Measurements from ENCODE around the gene AMOTL1.
"Not testable (repeated sequence)": the region's sequence is repeated elsewhere in the genome, so short reads cannot be mapped to it uniquely, and the experiment has no call there.

Gene AMOTL1

DNA sequence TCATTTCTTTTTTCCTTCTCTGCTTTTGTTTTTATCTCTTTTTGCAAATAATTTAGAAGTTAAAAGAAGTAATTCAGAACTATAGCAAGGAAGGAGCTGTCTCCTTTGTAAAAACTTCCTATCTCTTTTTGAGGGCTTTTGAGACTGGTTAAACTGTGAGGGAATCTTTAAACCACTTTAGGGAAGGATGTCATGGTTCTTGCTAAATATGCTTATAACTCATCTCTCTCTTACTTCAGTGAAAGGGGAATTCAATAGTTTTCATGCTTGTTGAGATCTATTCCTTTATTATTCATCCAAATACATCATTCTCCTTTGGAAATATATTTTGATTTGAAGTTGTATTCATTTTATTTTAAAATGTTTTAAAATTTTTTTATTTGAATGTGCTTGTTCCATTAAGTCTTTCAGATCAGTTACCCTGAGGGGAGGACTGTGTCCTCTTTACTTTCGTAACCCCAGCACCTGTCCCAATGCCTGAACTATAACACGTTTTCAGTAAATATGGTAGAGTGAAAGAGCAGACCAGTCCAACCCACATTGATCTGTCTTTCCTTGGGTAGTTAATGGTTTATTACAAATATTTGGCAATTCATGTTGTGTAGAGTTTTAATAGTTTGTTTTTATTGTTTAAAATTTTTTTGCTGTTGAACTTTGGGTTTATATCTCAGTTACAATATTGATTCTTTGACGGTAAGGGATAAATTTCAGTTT is 27.5 kb downstream of the AMOTL1 start:
- no peak for DNase-seq

DNA sequence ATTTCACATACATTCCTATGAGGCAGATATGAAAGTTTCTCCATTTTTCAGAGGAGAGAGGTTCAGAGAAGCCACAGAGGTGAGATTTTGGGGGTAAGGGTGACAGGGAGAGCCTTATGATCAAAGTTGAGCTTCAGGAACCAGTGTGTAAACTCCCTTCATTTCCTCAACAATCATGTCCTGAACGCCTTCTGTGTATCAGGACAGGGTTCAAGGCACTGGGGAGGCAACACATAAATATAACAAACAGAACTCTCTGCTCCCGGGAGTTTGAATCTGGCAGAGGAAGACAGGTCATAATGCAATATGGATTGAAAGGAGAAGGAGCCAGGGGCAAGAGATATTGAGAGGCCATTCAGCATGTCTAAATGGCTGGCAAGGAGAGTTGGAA is 28.0 kb downstream of the AMOTL1 start:
- DNase-seq = no peak

DNA sequence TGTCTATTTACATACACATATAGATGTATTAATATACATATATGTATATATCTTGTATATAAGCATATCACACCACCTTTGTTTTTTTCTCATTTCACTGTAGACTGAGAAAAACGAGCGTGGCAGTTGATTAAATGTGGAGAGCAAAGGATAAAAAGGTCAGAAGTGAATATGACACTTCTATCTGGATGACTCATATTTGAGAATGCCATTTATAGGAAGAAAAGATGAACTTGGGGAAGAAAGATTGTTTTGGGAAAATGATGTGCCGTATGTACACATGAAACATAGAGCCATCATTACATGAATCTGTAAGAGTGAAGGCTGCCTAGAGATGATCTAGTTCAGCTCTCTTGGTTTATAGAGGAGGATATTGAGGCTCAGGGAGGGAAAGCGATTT is 28.7 kb downstream of the AMOTL1 start:
- no peak for DNase-seq

DNA sequence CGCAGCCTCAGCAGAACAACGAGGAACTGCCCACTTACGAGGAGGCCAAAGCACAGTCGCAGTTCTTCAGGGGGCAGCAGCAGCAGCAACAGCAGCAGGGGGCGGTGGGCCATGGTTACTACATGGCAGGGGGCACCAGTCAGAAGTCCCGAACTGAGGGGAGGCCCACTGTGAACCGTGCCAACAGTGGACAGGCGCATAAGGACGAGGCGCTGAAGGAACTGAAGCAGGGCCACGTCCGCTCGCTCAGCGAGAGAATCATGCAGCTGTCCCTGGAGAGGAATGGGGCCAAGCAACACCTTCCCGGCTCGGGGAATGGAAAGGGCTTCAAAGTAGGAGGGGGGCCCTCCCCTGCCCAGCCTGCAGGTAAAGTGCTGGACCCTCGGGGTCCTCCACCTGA is 31.6 kb downstream of the AMOTL1 start:
- DNase-seq = no peak

DNA sequence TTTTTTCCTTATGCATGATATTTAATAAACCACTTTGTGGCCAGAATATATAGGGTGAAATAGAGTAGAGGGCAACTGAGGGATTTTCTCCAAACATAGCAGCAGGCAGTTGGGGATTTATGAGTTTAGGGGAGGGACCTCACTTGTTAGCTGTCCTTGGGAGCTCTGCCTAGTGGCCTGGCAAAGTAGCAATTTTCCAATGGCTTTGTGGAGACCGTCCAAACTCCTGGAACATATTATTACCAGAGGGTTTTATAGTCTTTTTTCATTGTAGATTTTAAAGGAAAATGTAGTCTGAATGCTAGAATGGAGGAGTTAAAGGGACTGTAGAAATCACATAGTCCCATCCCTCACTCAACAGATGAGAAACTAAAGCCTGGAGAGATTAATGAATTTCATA is 32.3 kb downstream of the AMOTL1 start:
- no peak for DNase-seq

DNA sequence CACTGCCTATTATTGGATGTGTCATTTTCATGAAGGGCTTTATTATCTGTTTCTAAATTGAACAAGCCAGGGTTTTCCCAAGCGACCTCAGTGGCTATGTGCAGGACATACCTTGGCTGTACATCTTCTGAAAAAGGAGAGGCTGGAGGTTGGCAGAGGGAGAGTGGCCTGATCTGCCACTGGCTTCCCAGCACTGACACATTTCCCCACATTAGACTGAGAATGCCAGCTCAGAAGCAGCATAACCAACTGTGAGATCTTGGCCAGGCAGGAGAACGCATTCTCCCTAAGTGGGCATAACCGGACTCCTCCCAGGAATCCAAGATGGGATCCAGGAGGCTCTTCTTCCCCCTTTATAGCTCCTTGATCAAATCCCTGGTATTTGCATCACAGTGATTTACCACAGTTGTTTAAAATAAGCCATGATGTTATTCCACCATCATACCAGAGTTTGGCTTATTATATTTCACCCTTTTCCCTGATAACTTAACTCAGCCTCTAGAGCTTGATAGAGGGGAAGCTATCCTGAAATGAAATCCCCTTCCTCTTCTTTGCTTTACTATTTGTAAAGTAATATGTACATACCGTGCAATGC is 33.8 kb downstream of the AMOTL1 start:
- no peak for DNase-seq

DNA sequence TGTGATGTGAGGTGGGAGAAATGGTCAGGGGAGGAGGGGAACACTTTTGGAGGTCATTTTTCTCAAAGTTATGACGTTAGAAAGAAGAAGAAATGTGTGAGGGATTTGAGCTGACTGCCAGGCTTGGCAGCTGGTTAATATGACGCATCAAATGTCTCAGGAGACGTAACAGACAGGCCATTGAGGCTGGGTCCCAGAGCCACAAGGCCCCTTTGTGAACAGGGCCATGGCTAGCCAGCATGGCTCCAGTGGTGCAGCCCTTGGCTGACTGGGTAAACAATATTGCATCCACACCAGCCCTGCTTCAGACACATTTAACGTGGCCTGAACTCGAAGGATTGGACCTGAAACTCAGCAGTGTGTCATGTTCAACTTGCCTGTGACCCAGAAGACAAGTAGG is 34.3 kb downstream of the AMOTL1 start:
- DNase-seq = no peak

DNA sequence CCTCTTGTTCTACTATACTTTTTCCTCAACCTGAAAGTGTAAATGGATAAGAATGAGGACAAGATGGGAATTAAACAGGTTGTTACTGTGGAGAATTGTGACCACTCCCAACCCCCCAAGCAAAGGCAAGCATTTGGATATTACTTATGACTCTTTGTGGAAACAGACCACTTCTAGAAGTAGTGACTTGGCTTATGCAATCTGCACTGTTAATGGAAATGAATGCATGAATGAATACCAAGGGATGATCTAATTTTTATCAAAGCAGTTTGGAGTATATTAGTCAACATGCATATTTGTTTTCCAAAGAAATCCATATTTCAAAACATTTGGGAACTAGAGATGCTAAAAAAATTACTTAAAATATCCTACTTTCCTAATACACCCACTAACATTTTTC is 35.3 kb downstream of the AMOTL1 start:
- DNase-seq = no peak

GRCh38 chr11:94804874-94805273 is 36.7 kb downstream of the AMOTL1 start:
- DNase-seq = no peak

DNA sequence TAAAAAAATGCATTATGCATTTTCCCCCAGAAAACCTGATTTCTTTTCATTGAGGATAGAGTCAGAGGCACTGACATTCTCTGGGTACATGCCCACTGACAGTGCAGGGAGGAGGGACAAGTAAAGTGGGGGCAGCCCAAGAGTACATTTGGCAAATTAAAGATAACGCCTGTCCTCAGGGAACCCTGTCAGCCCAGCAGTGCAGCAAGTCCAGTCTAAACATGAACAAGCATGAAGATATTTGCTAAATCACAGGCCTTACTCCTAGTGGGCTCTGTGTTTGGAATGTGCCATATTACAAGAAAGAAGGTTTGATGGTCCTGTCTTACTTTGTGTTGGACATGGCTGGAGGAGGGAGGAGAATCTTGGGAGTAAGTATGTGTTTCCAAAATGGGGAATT is 37.9 kb downstream of the AMOTL1 start:
- DNase-seq = no peak

DNA sequence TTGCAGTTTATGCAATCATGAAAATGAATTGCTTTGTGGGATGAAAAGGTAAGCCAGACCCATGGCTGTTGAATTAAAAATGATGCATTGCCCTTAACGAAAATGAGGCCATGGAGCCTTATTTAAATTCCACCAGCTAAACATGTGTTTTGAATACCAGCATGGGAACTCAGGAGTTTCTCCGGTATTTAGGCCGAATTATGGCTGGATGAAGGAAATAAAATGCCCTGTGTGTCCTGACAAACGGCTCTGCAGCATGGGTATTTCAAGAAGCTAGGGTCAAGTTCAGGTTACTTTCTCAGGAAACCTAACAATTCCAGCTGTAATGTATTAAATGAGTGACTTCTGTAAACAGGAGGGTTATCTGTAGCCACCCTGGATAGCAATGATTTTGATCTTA is 38.3 kb downstream of the AMOTL1 start:
- DNase-seq = no peak

- no peak for DNase-seq
Observed at GRCh38 chr11:94809251-94809650, 41.1 kb downstream of the AMOTL1 start.

GRCh38 chr11:94812724-94813720 is 44.9 kb downstream of the AMOTL1 start:
- DNase-seq = not testable (repeated sequence)

DNA sequence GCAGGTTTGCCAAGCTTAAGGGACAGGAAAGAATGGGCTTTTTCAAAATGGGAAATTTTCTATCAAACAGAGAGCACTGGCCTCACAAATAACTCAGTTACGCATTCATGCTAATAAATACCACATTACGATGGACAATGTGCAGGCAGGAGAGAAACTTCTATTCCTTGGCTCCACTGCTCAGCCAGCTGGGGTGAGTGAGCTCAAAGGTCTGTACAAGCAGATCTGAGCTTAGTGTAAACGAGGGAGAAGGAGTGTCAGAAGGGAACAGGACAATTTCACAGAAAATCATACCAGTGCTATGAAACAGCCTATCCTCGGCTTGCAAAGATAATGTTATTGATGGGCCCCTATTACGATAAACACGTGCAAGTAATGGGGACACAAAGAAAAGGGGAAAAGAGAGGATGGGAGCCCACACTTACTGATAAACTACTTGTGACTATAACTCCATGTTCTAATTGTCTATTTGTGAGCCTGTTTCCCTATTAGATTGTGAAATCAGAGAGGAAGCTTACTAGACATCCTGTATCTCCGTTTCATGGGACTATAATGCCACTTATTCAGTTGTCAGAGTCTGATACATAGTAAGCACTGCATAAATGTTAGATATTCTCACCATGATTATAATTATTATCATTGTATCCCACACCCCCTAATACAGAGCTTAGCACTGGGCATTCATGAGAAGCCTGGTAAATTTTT is 46.3 kb downstream of the AMOTL1 start:
- no peak for DNase-seq

- DNase-seq = no peak
Observed at GRCh38 chr11:94815705-94816344, 47.7 kb downstream of the AMOTL1 start.

DNA sequence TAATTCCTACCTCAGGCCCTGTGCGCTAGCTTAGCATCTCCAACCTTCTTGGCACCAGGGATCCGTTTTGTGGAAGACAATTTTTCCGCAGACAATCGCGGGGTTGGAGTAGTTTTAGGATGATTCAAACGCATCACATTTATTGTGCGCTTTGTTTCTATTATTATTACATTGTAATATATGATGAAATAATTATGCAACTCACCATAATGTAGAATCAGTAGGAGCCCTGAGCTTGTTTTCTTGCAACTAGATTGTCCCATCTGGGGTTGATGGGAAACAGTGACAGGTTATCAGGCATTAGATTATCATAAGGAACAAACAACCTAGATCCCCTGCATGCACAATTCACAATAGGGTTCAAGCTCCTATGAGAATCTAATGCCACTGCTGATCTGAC is 52.3 kb downstream of the AMOTL1 start:
- DNase-seq = no peak

DNA sequence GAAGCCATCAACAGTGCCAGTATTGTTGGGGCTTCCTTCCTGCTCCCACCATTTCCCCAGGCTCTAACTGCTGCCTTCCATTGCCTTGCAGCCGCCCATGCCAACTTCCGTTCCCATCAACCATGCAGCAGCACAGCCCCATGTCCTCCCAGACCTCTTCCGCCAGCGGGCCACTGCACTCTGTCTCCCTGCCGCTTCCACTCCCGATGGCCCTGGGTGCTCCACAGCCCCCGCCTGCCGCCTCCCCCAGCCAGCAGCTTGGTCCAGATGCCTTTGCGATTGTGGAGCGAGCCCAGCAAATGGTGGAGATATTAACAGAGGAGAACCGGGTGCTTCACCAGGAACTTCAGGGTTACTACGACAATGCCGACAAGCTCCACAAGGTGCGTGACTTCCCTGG is 53.3 kb downstream of the AMOTL1 start:
- DNase-seq = no peak

DNA sequence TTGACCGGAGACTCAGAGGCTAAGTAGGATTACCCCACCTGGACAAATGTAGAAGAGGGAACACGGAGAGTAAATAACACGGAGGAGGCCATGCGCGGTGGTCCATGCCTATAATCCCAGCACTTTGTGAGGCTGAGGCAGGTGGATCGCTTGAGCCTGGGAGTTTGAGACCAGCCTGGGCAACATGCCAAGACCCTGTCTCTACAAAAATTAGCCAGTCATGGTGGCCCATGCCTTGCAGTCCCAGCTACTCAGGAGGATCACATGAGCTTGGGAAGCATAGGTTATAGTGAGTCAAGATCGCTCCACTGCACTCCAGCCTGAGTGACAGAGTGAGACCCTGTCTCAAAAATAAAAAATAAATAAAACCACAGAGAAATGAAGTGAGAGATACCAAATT is 53.9 kb downstream of the AMOTL1 start:
- DNase-seq = no peak

DNA sequence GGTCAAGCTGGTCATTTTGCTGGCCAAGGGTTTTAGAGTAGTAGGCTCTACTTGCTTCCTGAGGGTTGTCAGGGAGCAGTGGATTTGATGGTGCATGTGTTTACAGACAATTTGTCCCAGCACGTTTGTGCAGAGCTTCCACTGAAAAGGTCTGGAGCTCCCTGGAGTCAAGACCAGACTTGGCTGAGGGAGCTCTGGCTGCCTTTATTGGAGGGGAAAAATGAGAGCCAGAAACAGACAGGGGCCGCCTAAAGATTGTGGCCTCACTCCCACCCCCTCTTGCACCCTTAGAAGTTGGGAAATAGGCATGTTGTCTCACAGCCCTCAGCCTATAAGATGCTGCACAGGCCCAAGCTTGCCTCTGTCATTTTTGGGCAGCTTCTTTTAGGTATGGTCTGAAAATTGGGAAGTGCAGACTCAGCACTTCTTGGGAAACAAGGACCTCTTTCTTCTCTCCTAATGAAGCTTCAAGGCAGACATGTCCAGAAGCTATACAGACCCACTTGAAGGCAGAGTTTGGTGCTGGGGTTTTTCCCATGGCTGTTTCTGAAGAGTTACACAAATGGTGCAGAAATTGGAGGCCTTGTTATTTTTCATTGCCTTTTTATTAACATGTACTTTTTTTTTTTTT is 55.1 kb downstream of the AMOTL1 start:
- DNase-seq = no peak

DNA sequence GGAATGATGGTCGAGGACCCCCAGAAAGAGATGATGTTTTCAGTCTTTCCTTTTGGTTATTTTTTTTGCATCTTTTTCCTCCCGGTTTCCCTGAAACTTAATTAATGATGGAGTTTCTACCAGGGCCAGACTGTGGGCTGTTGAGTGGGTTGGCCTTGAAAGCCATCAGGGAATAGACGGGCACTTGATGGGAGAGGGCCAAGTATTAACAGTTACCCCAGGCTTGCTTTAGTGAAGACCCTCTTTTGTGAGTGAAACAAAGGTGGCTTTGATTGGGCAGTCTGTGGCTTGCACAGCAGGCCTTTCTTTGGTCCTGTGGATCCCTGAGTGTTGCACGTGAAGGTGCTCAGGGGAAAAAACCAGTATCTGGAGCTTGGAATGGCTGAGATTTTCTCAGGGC is 56.9 kb downstream of the AMOTL1 start:
- no peak for DNase-seq

DNA sequence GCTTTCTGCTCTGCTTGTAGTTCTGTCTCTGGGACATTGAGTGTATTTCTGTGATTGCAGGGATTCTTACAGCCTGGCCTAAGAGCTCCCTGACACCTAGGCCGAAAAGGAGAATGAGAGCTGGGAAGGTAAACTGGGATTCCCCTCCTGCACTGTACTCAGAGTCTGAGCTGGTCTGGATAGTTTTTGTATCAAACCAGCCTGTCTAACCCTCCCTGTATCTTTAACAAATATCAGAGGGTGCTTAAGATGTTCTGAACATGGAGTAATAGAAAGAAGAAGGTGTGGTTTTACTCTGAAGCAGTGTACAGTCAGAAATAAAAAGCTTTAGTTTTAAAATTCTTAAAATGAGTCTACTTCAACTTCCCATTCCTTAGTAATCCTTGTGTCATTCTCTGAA is 57.3 kb downstream of the AMOTL1 start:
- no peak for DNase-seq

DNA sequence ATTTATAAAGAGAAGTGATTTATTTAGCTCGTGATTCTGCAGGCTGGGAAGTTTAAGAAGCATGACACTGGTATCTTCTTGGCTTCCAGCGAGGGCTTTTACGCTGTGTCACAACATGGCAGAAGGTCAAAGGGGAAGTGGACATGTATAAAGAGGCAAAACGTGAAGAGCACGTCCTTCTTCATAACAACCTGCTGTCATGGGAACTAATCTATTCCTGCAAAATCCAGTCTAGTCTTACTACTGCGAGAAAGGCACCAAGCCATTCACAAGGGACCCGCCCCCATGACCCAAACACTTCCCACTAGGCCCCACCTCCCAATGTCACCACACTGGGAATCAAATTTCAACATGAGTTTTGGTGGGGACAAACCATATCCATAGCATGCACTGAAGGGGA is 58.3 kb downstream of the AMOTL1 start:
- no peak for DNase-seq
